Vagina (tissue), 2 donors: ENCODE results near the gene RPE65. TPM values are rescaled to one million over a fixed set of nuclear protein-coding genes. Genes with fewer than 3 reads are reported as not detected.
"Not testable (repeated sequence)": the region's sequence is repeated elsewhere in the genome, so short reads cannot be mapped to it uniquely, and the experiment has no call there.

Experiments used
- DNase-seq, 2 donors: peaks; one replicate each; pipeline ENCODE4 v3.0.0-alpha.2; 2017; ENCODE audit errors: extremely low spot score in 2 of 2
- H3K27ac ChIP-seq: fragments of 200-600 bp; sonication (generic); one replicate; pipeline ENCODE4 v1.5.1; 2019
- H3K27me3 ChIP-seq: fragments of 200-600 bp; sonication (generic); one replicate; pipeline ENCODE4 v1.5.1; 2019
- H3K36me3 ChIP-seq, 2 donors: fragments of 200-600 bp; sonication (generic); one replicate each; pipeline ENCODE4 v1.5.1; 2017 to 2019
- H3K4me1 ChIP-seq: fragments of 200-600 bp; sonication (generic); one replicate; pipeline ENCODE4 v1.5.1; 2019
- H3K4me3 ChIP-seq, 2 donors: fragments of 200-600 bp; sonication (generic); 1 replicate in 1 of 2; 2 replicates in 1 of 2; pipeline ENCODE4 v1.5.1; 2016 to 2019
- H3K9me3 ChIP-seq: fragments of 200-600 bp; sonication (generic); one replicate; pipeline ENCODE4 v1.5.1; 2019
- POLR2A ChIP-seq, 2 donors: fragments of 450-650 bp; IDR thresholded peaks; one replicate each; pipeline ENCODE4 v1.6.1; 2017; ENCODE audit warnings: antibody characterized with exemption in 2 of 2, mild to moderate bottlenecking in 2 of 2, moderate library complexity in 2 of 2
- POLR2AphosphoS5 ChIP-seq, 2 donors: sonication (generic); formaldehyde crosslinking; IDR thresholded peaks; one replicate each; pipeline ENCODE4 v1.9.0; 2017; ENCODE audit warnings: antibody characterized with exemption in 2 of 2, mild to moderate bottlenecking in 2 of 2, low read depth in 1 of 2; ENCODE audit not compliant: insufficient read depth in 1 of 2
- intact Hi-C: fragments of 100-400 bp; cut with DNase I; formaldehyde crosslinking; loops from one replicate; pipeline ENCODE4 v1.15.1; 2023
- total RNA-seq: library from RNA; depleted of rRNA; stranded (reverse); fragments of >200 nt; gene quantifications from one replicate; pipeline ENCODE4 v1.2.3, GENCODE V29; 2016
- TF ChIP-seq, protein P1 (sequence below), 3 experiments: fragments of 450-650 bp in 2 of 3; fragments of 200-600 bp in 1 of 3; sonication (generic) in 1 of 3; IDR thresholded peaks; one replicate each; pipeline ENCODE4 v1.5.1; 2017 to 2019; ENCODE audit warnings: antibody characterized with exemption in 3 of 3, mild to moderate bottlenecking in 2 of 3, moderate library complexity in 2 of 3

The RPE65 gene
- total RNA-seq, 1 donor from 2014 or later, result not detected

- Histone ChIP-seq H3K27ac (no peak overlapping the region), H3K9me3 (no peaks in the 10 kb centered on the region), H3K36me3 (no peaks in the 10 kb centered on the region), H3K4me1 (no peaks in the 10 kb centered on the region), H3K27me3 (no peaks in the 10 kb centered on the region), H3K4me3 (no peak overlapping the region)
- no peak for TF ChIP-seq POLR2A (IDR thresholded peaks at IDR 0.05)
- TF ChIP-seq, protein P1, sequence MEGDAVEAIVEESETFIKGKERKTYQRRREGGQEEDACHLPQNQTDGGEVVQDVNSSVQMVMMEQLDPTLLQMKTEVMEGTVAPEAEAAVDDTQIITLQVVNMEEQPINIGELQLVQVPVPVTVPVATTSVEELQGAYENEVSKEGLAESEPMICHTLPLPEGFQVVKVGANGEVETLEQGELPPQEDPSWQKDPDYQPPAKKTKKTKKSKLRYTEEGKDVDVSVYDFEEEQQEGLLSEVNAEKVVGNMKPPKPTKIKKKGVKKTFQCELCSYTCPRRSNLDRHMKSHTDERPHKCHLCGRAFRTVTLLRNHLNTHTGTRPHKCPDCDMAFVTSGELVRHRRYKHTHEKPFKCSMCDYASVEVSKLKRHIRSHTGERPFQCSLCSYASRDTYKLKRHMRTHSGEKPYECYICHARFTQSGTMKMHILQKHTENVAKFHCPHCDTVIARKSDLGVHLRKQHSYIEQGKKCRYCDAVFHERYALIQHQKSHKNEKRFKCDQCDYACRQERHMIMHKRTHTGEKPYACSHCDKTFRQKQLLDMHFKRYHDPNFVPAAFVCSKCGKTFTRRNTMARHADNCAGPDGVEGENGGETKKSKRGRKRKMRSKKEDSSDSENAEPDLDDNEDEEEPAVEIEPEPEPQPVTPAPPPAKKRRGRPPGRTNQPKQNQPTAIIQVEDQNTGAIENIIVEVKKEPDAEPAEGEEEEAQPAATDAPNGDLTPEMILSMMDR (IDR thresholded peaks at IDR 0.05), result no peak
- intact Hi-C loops, result no loop called here
- no peak for DNase-seq
Measured at GRCh38 chr1:68481041-68481440, 31.3 kb upstream of the RPE65 start.

- Histone ChIP-seq H3K36me3 (no peaks in the 10 kb centered on the region), H3K4me1 (no peaks in the 10 kb centered on the region), H3K27ac (no peak overlapping the region), H3K27me3 (no peaks in the 10 kb centered on the region), H3K4me3 (no peak overlapping the region), H3K9me3 (no peaks in the 10 kb centered on the region)
- TF ChIP-seq, protein P1 (IDR thresholded peaks at IDR 0.05), result no peak
- TF ChIP-seq POLR2AphosphoS5 (IDR thresholded peaks at IDR 0.05; ENCODE audit: insufficient read depth in 1 of 2, low read depth in 1 of 2) (no peak), POLR2A (IDR thresholded peaks at IDR 0.05) (no peak)
- DNase-seq, result no peak
- intact Hi-C loops, result no loop called here
Measured at GRCh38 chr1:68479501-68479900, 29.7 kb upstream of the RPE65 start.

- Histone ChIP-seq H3K27me3 (no peaks in the 10 kb centered on the region), H3K4me1 (no peaks in the 10 kb centered on the region), H3K27ac (no peak overlapping the region), H3K36me3 (no peaks in the 10 kb centered on the region), H3K4me3 (no peak overlapping the region), H3K9me3 (no peaks in the 10 kb centered on the region)
- intact Hi-C loops, result no loop called here
- no peak for DNase-seq
- no peak for TF ChIP-seq POLR2A (IDR thresholded peaks at IDR 0.05)
- no peak for TF ChIP-seq POLR2AphosphoS5 (IDR thresholded peaks at IDR 0.05; ENCODE audit: insufficient read depth in 1 of 2, low read depth in 1 of 2)
- TF ChIP-seq, protein P1 (IDR thresholded peaks at IDR 0.05), result no peak
Measured at GRCh38 chr1:68478662-68479061, 28.9 kb upstream of the RPE65 start.

- intact Hi-C loops, H3K27ac ChIP-seq, H3K4me3 ChIP-seq, H3K27me3 ChIP-seq, H3K36me3 ChIP-seq, H3K9me3 ChIP-seq, DNase-seq, H3K4me1 ChIP-seq: not testable (repeated sequence)
Measured at GRCh38 chr1:68476626-68477025, 26.9 kb upstream of the RPE65 start.

GRCh38 chr1:68473060-68473459 is 23.3 kb upstream of the RPE65 start:
- no peak for DNase-seq
- intact Hi-C loops, result no loop called here

More at GRCh38 chr1:68473060-68473459, 23.3 kb upstream of the RPE65 start:
- no peaks in the 10 kb centered on the region for H3K27me3 ChIP-seq
- H3K27ac ChIP-seq, result no peak overlapping the region
- H3K36me3 ChIP-seq, result no peaks in the 10 kb centered on the region
- no peaks in the 10 kb centered on the region for H3K4me1 ChIP-seq
- no peaks in the 10 kb centered on the region for H3K9me3 ChIP-seq
- TF ChIP-seq POLR2AphosphoS5 (IDR thresholded peaks at IDR 0.05; ENCODE audit: insufficient read depth in 1 of 2, low read depth in 1 of 2), result no peak
- TF ChIP-seq POLR2A (IDR thresholded peaks at IDR 0.05), result no peak
- TF ChIP-seq, protein P1 (IDR thresholded peaks at IDR 0.05), result no peak
- no peak overlapping the region for H3K4me3 ChIP-seq
